Activated CD4-positive, CD25-positive, alpha-beta regulatory T cell treated with anti-CD3 and anti-CD28 coated beads, Interleukin-2, amount 50 U/mL, for 24 hours (primary cell): Measurements from ENCODE around the gene PREP.
"Not testable (repeated sequence)": the region's sequence is repeated elsewhere in the genome, so short reads cannot be mapped to it uniquely, and the experiment has no call there.

Source experiments
- ATAC-seq, 2 donors: fragments of 150-1000 bp; cut with Tn5 transposase; one replicate each; pipeline ENCODE4 v1.10.0; 2021; ENCODE audit warnings: mild to moderate bottlenecking in 1 of 2, moderate library complexity in 1 of 2

PREP gene

DNA sequence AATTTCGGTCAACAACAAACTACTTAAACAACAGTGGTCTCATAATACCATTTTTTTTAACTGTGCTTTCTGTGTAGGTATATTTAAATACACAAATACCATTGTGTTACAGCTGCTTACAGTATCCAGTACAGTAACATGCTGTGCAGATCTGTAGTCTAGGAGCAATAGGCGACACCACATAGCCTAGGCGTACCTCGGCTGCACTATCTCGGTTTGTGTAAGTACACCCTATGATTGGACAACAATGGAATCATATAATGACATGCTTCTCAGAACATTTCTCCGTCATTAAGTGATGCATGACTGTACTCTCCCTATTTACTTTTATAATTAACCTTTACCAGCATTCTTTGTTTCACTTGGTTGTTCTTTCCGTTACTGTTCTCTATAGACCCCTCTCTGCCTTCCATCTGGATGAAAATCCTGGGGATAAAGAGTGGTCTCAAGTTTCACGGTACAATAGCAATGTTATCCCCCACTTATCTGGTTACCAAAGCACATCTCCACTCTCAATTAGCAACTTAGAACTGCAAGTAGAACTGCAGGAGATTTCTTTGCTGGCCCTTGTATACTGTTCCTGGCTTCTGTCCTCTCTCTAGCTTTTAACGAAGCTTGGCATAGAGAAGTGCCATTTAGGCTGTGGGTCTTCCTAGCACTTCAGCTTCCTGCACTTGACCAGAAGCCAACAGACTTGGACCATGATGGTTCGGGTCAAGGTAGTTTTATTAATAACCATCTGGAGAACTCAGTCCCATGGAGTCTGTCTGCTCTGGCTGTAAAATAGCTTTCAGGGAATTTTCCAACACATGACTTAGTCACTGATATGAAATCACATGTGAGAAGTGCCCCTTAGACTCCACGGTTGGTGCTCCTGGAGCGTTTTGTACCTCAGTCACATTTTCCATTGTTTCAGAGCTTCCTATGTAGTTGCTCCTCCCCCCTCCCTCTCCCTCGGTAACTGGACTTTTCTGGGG is 142.7 kb downstream of the PREP start:
- ATAC-seq: no peak

DNA sequence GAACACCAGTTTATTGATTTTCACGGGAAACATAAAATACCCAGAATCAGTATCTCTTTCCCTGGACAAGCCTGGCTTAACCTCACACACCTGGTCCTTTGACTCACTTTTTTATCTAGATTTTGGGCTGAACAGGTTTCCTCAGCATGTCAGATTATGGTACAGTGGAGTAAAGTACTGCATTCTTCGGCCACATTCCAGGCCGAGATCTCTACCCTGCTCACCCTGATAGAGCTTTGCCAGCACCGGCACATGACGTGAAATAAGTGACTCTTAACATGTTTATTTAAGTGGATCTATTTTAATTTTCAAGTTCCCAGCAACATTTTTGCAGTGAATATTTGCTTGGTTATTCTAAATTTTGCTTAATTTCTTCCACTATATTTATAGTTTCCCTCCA is 144.1 kb downstream of the PREP start:
- ATAC-seq: no peak

GRCh38 chr6:105257340-105257739 is 145.5 kb downstream of the PREP start:
- ATAC-seq: no peak

- ATAC-seq: no peak
Measured at GRCh38 chr6:105256619-105257018, 146.3 kb downstream of the PREP start.

DNA sequence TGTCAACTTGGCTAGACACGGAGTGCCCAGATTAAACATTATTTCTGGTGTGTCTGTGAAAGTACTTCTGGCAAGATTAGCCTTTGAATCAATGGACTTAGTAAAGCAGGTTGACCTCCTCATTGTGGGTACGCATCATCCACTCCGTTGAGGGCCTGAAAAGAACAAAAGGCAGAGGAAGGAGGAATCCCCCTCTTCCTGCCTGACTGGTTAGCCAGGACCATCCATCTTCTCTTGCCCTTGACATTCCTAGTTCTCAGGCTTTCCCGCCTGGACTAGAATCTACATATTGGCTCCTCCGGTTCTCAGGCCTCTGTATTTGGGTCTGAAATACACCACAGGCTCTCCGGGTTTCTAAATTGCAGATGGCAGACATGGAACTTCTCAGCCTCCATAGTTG is 149.1 kb downstream of the PREP start:
- no peak for ATAC-seq

GRCh38 chr6:105251689-105252088 is 151.2 kb downstream of the PREP start:
- ATAC-seq: no peak

- no peak for ATAC-seq
Measured at GRCh38 chr6:105250533-105250932, 152.3 kb downstream of the PREP start.

DNA sequence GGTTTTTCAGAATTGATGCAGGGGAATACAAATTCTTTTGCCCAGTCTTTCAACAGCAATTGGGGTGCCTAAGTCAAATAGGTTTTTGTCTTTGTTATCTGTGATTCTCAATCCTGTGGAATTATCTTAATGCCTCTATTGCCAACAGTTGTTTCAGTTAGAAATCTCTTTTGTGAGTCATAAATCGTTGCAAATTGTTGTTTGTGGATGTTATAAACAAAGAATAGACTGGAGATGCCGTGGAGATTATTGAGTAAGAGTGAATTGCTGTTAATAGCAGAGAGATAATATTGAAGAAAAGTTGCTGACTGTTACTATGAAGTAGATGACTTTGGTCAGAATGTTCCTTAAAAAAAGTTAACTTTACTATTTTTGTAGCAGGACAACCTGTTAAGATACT is 159.4 kb downstream of the PREP start:
- ATAC-seq: no peak

DNA sequence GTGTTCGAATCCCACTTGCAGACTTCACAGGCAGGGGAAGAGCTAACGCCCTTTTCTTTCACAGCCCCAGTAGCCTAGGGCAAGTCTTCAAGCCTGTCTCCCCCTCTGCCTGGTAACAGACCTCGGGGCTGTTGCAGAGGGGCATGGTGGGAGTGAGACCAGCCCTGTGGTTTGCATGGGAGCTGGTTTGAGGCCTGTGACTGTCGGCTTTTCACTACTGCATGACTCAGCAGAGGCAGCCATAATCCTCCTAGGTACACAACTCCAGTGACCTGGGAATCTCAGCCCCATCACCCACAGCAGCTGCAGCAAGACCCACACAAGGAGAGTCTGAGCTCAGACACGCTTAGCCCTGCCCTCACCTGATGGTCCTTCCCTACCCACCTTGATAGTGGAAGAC is 167.7 kb downstream of the PREP start:
- no peak for ATAC-seq

- ATAC-seq: not testable (repeated sequence)
Measured at GRCh38 chr6:105231771-105232170, 171.1 kb downstream of the PREP start.
